ENCODE data around the gene SERGEF. TPM values are rescaled to one million over a fixed set of nuclear protein-coding genes. Genes with fewer than 3 reads are reported as not detected.

SERGEF gene
- polyA plus RNA-seq, 1 of the 3 experiments (the other 2 are of a cell fraction), result 23.1 TPM

DNA sequence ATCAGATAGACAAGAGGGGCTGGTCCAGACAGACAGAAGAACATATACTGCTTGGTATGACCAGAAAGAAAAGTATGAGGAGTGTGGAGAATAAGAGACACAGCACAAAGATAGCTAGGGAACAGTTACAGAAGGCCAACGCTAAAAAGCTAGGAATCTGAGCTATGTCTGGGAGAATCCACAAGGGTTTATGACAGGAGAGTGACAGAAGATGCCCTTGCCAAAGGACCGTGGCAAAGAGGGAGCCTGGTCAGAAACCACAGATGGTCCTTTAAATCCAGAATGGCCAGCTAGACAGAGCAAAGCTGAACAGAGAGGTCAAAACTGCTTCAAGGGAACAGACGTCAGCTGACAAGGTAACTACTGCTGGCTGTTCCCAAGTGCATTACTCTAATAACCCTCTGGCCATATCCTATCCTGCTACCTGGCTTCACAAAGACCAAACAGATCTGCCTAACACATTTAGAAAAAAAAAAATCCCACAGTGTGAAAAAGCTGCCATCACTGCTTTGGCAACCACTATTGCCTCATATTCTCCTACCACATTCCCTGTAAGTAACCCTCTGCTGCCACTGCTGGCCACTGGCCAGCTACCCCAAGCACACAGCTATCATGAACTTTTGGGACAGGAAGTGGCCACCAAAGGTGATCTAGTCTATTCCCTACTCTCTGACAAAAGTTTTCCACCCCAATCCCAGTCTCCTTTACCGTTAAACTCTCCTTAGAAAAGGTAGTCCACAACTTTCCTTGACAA lies 7.3 kb downstream of the SERGEF start:
- Histone ChIP-seq H3K4me1 (ENCODE audit: control insufficient read depth in 1 of 2, insufficient read depth in 2 of 2, low read depth in 1 of 2, low read length in 1 of 2) (no peaks in the 10 kb centered on the region), H3K4me3 (ENCODE audit: low read depth in 2 of 2, low read length in 1 of 2) (no peak overlapping the region), H3K9ac (no peak overlapping the region), H3K9me3 (no peaks in the 10 kb centered on the region), H2AFZ (ENCODE audit: low read depth) (no peak overlapping the region), H3F3A (replicated peaks; ENCODE audit: insufficient read depth) (peaks cover 5% of the 10 kb centered on the region), H3K9me2 (no peaks in the 10 kb centered on the region), H3K27me3 (ENCODE audit: insufficient read depth) (no peaks in the 10 kb centered on the region), H3K27ac (ENCODE audit: low read depth in 2 of 2, low read length in 1 of 2) (no peak overlapping the region), H3K79me2 (ENCODE audit: insufficient read depth) (no peaks in the 10 kb centered on the region), H3K36me3 (replicated peaks in 1 of 2; ENCODE audit: control insufficient read depth in 1 of 2, insufficient read depth in 2 of 2, low read length in 1 of 2) (peaks cover 8 to 37% of the 10 kb centered on the region in 2 experiments), H4K20me1 (ENCODE audit: insufficient read depth) (no peaks in the 10 kb centered on the region), H3K4me2 (no peak overlapping the region)
- WGBS (ENCODE audit: low lambda C conversion rate), result 83% methylated on average over 4 of the region's 4 CpGs
- DNase-seq, result no peak
- TF ChIP-seq RFX5 (IDR thresholded peaks at IDR 0.05; ENCODE audit: low read length), result no peak
- no peak for TF ChIP-seq POLR2AphosphoS5 (IDR thresholded peaks at IDR 0.05; ENCODE audit: low read depth, low read length)
- no peak for TF ChIP-seq RCOR1 (IDR thresholded peaks at IDR 0.05; ENCODE audit: low read length)
- no peak for TF ChIP-seq EZH2phosphoT487 (IDR thresholded peaks at IDR 0.05; ENCODE audit: borderline replicate concordance, low read depth)
- no peak for TF ChIP-seq NFIC (IDR thresholded peaks at IDR 0.05; ENCODE audit: borderline replicate concordance)
- no peak for TF ChIP-seq FOXJ3 (CRISPR knock-in tag; IDR thresholded peaks at IDR 0.05)
- TF ChIP-seq TAF1 (IDR thresholded peaks at IDR 0.05; ENCODE audit: borderline replicate concordance, low read depth, low read length), result no peak
- no peak for TF ChIP-seq MEF2A (IDR thresholded peaks at IDR 0.05; ENCODE audit: borderline replicate concordance, low read depth)
- TF ChIP-seq, protein P1, sequence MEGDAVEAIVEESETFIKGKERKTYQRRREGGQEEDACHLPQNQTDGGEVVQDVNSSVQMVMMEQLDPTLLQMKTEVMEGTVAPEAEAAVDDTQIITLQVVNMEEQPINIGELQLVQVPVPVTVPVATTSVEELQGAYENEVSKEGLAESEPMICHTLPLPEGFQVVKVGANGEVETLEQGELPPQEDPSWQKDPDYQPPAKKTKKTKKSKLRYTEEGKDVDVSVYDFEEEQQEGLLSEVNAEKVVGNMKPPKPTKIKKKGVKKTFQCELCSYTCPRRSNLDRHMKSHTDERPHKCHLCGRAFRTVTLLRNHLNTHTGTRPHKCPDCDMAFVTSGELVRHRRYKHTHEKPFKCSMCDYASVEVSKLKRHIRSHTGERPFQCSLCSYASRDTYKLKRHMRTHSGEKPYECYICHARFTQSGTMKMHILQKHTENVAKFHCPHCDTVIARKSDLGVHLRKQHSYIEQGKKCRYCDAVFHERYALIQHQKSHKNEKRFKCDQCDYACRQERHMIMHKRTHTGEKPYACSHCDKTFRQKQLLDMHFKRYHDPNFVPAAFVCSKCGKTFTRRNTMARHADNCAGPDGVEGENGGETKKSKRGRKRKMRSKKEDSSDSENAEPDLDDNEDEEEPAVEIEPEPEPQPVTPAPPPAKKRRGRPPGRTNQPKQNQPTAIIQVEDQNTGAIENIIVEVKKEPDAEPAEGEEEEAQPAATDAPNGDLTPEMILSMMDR (IDR thresholded peaks at IDR 0.05), result no peak
- TF ChIP-seq, protein P2, sequence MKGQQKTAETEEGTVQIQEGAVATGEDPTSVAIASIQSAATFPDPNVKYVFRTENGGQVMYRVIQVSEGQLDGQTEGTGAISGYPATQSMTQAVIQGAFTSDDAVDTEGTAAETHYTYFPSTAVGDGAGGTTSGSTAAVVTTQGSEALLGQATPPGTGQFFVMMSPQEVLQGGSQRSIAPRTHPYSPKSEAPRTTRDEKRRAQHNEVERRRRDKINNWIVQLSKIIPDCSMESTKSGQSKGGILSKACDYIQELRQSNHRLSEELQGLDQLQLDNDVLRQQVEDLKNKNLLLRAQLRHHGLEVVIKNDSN (IDR thresholded peaks at IDR 0.05; ENCODE audit: borderline replicate concordance, low read depth), result no peak
- no peak for TF ChIP-seq TEAD4 (IDR thresholded peaks at IDR 0.05; ENCODE audit: borderline replicate concordance, insufficient read depth)
- TF ChIP-seq JUND (IDR thresholded peaks at IDR 0.05), result no peak
- no peak for TF ChIP-seq EP300 (IDR thresholded peaks at IDR 0.05; ENCODE audit: borderline replicate concordance in 1 of 2, low read depth in 1 of 2, low read length in 1 of 2)
- TF ChIP-seq FOSL2 (IDR thresholded peaks at IDR 0.05; ENCODE audit: borderline replicate concordance, low read depth), result no peak
- no peak for TF ChIP-seq TCF12 (IDR thresholded peaks at IDR 0.05)
- no peak for TF ChIP-seq CHD2 (IDR thresholded peaks at IDR 0.05; ENCODE audit: low read length, partially characterized antibody)
- ChIA-PET CTCF (interaction anchor here (0.7 to 3.0 kb wide), 6 partner anchors 14 to 275 kb away, joined by 3 to 16 read pairs (median 4); partner anchors contain the start of gene SAAL1), POLR2A (no interaction called here)

Measured in SK-N-SH (cell line).